HepG2 (cell line): ENCODE measurements around the gene TAMALIN. TPM values are rescaled to one million over a fixed set of nuclear protein-coding genes. Genes with fewer than 3 reads are reported as not detected.

Experiments
- BORCS8-MEF2B ChIP-seq: sonication (generic); formaldehyde crosslinking; IDR thresholded peaks from 2 replicates; pipeline ENCODE4 v1.8.0; 2022; ENCODE audit warnings: mild to moderate bottlenecking, missing genetic modification reagents
- MED1 ChIP-seq: sonication (generic); formaldehyde crosslinking; IDR thresholded peaks from 2 replicates; pipeline ENCODE4 v1.4.0; 2020; ENCODE audit warnings: missing genetic modification reagents
- NFKB2 ChIP-seq: sonication (generic); formaldehyde crosslinking; IDR thresholded peaks from 2 replicates; pipeline ENCODE4 v1.4.0; 2020; ENCODE audit warnings: missing genetic modification reagents, borderline replicate concordance
- NONO ChIP-seq, 2 experiments: fragments of 450-650 bp in 1 of 2; sonication (generic) in 1 of 2; formaldehyde crosslinking in 1 of 2; IDR thresholded peaks in 1 of 2; conservative IDR thresholded peaks in 1 of 2; 2 replicates each; pipeline versions ENCODE4 v1.6.1 to v1.8.0; 2017 to 2022; ENCODE audit warnings: mild to moderate bottlenecking in 1 of 2, missing genetic modification reagents in 1 of 2, moderate library complexity in 1 of 2
- TAF1 ChIP-seq: sonication (generic); formaldehyde crosslinking; IDR thresholded peaks from 2 replicates; pipeline ENCODE4 v1.4.0; 2020; ENCODE audit warnings: missing genetic modification reagents
- ZNF274 ChIP-seq: sonication (generic); formaldehyde crosslinking; IDR thresholded peaks from 2 replicates; pipeline ENCODE4 v1.5.1; 2020; ENCODE audit warnings: mild to moderate bottlenecking, missing genetic modification reagents
- ZNF337 ChIP-seq: sonication (generic); formaldehyde crosslinking; IDR thresholded peaks from 2 replicates; pipeline ENCODE4 v1.5.1; 2020; ENCODE audit warnings: missing genetic modification reagents, low read depth, mild to moderate bottlenecking, borderline replicate concordance
- ZNF33B ChIP-seq: sonication (generic); formaldehyde crosslinking; IDR thresholded peaks from 2 replicates; pipeline ENCODE4 v1.5.1; 2020; ENCODE audit warnings: mild to moderate bottlenecking, missing genetic modification reagents
- ZNF343 ChIP-seq: sonication (generic); formaldehyde crosslinking; IDR thresholded peaks from 2 replicates; pipeline ENCODE4 v1.4.0; 2020; ENCODE audit warnings: mild to moderate bottlenecking, missing genetic modification reagents
- ZNF550 ChIP-seq: sonication (generic); formaldehyde crosslinking; IDR thresholded peaks from 2 replicates; pipeline ENCODE4 v1.4.0; 2020; ENCODE audit warnings: mild to moderate bottlenecking, missing genetic modification reagents, borderline replicate concordance
- ZNF564 ChIP-seq: sonication (generic); formaldehyde crosslinking; IDR thresholded peaks from 2 replicates; pipeline ENCODE4 v1.8.1; 2023; ENCODE audit warnings: mild to moderate bottlenecking, missing genetic modification reagents
- polyA plus RNA-seq, 8 experiments: library from polyadenylated mRNA; depleted of rRNA in 3 of 8; stranded (reverse) in 7 of 8; unstranded in 1 of 8; fragments of >200 nt; fragmentation: Illumina TruSeq in 4 of 8; extraction: Trizol in 4 of 8; gene quantifications; 2 replicates each; pipeline versions ENCODE4 v1.2.1 to v1.2.3, GENCODE V29; 2011 to 2016; ENCODE audit warnings: low read depth in 4 of 8, missing spikeins in 1 of 8, mixed read lengths in 1 of 8; ENCODE audit not compliant: insufficient read depth in 1 of 8
- total RNA-seq, 5 experiments: library from RNA; depleted of rRNA; stranded (reverse); fragments of >200 nt; fragmentation: Illumina TruSeq; extraction: Trizol; gene quantifications; 2 replicates each; pipeline ENCODE4 v1.2.3, GENCODE V29; 2016; ENCODE audit warnings: low read depth in 1 of 5
- TF ChIP-seq, protein P1 (sequence below): IDR thresholded peaks from 2 replicates; pipeline ENCODE4 v1.6.1; 2016; ENCODE audit warnings: low read depth, missing genetic modification reagents, missing compliant biosample characterization
- TF ChIP-seq, protein P2 (sequence below): sonication (generic); formaldehyde crosslinking; IDR thresholded peaks from 2 replicates; pipeline ENCODE4 v1.4.0; 2020; ENCODE audit warnings: missing genetic modification reagents
- TF ChIP-seq, protein P3 (sequence below): sonication (generic); formaldehyde crosslinking; IDR thresholded peaks from 2 replicates; pipeline ENCODE4 v1.8.1; 2023; ENCODE audit warnings: mild to moderate bottlenecking, missing genetic modification reagents, borderline replicate concordance
- TF ChIP-seq, protein P4 (sequence below): sonication (generic); formaldehyde crosslinking; IDR thresholded peaks from 2 replicates; pipeline ENCODE4 v1.4.0; 2020; ENCODE audit warnings: missing genetic modification reagents

The TAMALIN gene
- total and polyA plus RNA-seq, 2 of the 13 experiments (the other 11 are each of a cell fraction or from before 2014, with no cell fraction given): 2.9 to 10.9 TPM

DNA sequence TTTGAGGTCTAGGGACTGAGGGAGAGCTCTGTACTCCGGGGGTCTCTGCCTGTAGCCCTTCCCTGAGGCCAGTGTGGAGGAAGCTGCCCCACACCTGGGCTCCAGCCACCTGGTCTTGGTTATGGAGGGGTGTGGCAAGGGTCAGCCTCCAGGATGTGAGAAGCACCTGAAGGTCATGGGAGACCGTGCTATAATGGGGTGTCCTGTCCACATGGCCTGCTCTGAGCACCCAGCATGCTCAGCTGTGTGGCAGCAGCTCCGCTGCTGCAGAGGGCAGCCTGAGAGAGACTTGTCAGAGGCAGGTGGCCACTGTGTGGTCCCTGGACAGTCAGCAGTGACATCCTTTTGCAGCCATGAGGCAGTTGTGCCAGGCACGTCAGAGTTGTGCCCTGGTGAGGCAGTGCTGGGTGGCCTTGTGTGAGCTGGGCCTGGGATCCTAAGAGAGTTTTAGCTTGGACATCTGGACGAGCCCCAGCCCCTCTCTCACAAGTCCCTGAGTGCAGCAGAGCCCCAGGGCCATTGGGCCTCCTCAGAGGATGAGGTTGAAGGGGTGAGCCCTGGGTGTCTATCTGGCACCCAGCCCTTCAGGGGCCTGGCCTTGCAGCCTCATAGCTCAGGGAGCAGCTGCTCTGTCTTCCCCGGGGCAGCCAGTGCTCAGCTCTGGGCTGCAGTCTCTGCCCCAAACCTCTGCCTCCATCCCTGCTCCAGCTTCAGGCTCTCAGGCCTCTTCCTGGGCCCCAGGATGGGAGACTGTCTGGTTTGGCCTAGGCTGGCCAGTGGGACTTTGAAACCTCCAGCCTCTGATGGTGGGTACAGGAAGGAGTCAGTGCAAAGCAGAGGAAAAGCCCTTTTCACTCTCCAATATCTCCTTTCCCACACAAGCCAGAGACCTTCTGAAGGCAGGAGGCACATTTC, 55.7 kb downstream of the TAMALIN start (continued):
- TF ChIP-seq, protein P1, sequence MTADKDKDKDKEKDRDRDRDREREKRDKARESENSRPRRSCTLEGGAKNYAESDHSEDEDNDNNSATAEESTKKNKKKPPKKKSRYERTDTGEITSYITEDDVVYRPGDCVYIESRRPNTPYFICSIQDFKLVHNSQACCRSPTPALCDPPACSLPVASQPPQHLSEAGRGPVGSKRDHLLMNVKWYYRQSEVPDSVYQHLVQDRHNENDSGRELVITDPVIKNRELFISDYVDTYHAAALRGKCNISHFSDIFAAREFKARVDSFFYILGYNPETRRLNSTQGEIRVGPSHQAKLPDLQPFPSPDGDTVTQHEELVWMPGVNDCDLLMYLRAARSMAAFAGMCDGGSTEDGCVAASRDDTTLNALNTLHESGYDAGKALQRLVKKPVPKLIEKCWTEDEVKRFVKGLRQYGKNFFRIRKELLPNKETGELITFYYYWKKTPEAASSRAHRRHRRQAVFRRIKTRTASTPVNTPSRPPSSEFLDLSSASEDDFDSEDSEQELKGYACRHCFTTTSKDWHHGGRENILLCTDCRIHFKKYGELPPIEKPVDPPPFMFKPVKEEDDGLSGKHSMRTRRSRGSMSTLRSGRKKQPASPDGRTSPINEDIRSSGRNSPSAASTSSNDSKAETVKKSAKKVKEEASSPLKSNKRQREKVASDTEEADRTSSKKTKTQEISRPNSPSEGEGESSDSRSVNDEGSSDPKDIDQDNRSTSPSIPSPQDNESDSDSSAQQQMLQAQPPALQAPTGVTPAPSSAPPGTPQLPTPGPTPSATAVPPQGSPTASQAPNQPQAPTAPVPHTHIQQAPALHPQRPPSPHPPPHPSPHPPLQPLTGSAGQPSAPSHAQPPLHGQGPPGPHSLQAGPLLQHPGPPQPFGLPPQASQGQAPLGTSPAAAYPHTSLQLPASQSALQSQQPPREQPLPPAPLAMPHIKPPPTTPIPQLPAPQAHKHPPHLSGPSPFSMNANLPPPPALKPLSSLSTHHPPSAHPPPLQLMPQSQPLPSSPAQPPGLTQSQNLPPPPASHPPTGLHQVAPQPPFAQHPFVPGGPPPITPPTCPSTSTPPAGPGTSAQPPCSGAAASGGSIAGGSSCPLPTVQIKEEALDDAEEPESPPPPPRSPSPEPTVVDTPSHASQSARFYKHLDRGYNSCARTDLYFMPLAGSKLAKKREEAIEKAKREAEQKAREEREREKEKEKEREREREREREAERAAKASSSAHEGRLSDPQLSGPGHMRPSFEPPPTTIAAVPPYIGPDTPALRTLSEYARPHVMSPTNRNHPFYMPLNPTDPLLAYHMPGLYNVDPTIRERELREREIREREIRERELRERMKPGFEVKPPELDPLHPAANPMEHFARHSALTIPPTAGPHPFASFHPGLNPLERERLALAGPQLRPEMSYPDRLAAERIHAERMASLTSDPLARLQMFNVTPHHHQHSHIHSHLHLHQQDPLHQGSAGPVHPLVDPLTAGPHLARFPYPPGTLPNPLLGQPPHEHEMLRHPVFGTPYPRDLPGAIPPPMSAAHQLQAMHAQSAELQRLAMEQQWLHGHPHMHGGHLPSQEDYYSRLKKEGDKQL: no peak
- TF ChIP-seq ZNF33B (CRISPR knock-in tag) (0 out of 2 replicates have a peak, but pooled peaks have one; percentile 12), ZNF274 (no peak), ZNF343 (CRISPR knock-in tag) (no peak), ZNF564 (CRISPR knock-in tag) (no peak; the same call in 1 of the 2 replicates), TAF1 (CRISPR knock-in tag) (0 out of 2 replicates have a peak, but pooled peaks have one; percentile 13), MED1 (no peak; the same call in 1 of the 2 replicates), ZNF337 (no peak), ZNF550 (CRISPR knock-in tag) (no peak), NONO (IDR thresholded peaks at IDR 0.05) (no peak), NONO (CRISPR knock-in tag; conservative IDR thresholded peaks at IDR 0.05) (no peak), NFKB2 (no peak), BORCS8-MEF2B (no peak)
- TF ChIP-seq, protein P2, sequence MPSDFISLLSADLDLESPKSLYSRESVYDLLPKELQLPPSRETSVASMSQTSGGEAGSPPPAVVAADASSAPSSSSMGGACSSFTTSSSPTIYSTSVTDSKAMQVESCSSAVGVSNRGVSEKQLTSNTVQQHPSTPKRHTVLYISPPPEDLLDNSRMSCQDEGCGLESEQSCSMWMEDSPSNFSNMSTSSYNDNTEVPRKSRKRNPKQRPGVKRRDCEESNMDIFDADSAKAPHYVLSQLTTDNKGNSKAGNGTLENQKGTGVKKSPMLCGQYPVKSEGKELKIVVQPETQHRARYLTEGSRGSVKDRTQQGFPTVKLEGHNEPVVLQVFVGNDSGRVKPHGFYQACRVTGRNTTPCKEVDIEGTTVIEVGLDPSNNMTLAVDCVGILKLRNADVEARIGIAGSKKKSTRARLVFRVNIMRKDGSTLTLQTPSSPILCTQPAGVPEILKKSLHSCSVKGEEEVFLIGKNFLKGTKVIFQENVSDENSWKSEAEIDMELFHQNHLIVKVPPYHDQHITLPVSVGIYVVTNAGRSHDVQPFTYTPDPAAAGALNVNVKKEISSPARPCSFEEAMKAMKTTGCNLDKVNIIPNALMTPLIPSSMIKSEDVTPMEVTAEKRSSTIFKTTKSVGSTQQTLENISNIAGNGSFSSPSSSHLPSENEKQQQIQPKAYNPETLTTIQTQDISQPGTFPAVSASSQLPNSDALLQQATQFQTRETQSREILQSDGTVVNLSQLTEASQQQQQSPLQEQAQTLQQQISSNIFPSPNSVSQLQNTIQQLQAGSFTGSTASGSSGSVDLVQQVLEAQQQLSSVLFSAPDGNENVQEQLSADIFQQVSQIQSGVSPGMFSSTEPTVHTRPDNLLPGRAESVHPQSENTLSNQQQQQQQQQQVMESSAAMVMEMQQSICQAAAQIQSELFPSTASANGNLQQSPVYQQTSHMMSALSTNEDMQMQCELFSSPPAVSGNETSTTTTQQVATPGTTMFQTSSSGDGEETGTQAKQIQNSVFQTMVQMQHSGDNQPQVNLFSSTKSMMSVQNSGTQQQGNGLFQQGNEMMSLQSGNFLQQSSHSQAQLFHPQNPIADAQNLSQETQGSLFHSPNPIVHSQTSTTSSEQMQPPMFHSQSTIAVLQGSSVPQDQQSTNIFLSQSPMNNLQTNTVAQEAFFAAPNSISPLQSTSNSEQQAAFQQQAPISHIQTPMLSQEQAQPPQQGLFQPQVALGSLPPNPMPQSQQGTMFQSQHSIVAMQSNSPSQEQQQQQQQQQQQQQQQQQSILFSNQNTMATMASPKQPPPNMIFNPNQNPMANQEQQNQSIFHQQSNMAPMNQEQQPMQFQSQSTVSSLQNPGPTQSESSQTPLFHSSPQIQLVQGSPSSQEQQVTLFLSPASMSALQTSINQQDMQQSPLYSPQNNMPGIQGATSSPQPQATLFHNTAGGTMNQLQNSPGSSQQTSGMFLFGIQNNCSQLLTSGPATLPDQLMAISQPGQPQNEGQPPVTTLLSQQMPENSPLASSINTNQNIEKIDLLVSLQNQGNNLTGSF (CRISPR knock-in tag): no peak
- TF ChIP-seq, protein P3, sequence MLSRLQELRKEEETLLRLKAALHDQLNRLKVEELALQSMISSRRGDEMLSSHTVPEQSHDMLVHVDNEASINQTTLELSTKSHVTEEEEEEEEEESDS (CRISPR knock-in tag): no peak
- TF ChIP-seq, protein P4, sequence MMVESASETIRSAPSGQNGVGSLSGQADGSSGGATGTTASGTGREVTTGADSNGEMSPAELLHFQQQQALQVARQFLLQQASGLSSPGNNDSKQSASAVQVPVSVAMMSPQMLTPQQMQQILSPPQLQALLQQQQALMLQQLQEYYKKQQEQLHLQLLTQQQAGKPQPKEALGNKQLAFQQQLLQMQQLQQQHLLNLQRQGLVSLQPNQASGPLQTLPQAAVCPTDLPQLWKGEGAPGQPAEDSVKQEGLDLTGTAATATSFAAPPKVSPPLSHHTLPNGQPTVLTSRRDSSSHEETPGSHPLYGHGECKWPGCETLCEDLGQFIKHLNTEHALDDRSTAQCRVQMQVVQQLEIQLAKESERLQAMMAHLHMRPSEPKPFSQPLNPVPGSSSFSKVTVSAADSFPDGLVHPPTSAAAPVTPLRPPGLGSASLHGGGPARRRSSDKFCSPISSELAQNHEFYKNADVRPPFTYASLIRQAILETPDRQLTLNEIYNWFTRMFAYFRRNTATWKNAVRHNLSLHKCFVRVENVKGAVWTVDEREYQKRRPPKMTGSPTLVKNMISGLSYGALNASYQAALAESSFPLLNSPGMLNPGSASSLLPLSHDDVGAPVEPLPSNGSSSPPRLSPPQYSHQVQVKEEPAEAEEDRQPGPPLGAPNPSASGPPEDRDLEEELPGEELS (CRISPR knock-in tag): no peak; the same call in 1 of the 2 replicates
